Cerebellar nuclear complex (tissue), 1 donor: ENCODE data around the gene ATP6V1E1.

ENCODE experiments used
- DNase-seq, 2 experiments: peaks; one replicate each; lab custom pipeline; 2025; lab: John Stamatoyannopoulos, UW

The ATP6V1E1 gene

DNA sequence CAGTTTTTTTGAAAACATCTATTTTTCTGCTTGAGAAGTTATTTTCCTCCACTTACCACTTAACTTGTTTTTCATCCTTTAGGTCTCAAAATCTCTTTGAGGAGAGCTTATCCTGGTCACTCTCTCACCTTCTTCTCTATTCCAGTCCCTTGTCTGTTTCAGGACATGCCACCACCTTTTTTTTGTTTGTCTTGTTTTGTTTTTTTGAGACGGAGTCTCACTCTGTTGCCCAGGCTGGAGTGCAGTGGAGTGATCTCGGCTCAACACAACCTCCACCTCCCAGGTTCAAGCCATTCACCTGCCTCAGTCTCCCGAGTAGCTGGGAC lies 5.4 kb upstream of the ATP6V1E1 start:
- DNase-seq: no peak

GRCh38 chr22:17633217-17633997 lies 4.9 kb upstream of the ATP6V1E1 start:
- no peak for DNase-seq

GRCh38 chr22:17631076-17631565 lies 2.6 kb upstream of the ATP6V1E1 start:
- DNase-seq: no peak

DNA sequence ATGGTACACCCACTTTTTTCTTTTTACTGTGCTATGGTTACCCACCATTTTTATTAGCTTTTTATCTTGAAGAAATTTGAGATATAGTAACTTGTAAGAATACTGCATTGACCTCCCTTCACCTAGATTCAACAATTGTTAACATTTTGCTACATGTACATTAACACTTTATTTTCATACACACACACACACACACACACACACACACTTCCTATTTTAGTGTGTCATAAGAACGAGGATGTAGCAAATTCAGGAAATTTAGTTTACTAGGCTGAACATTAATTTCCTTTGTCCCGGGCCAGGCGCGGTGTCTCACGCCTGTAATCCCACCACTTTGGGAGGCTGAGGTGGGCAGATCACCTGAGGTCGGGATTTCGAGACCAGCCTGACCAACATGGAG lies 1.1 kb upstream of the ATP6V1E1 start:
- DNase-seq: no peak

GRCh38 chr22:17629173-17629489 lies 582 bp upstream of the ATP6V1E1 start:
- DNase-seq: no peak

GRCh38 chr22:17627961-17628405 lies 566 bp downstream of the ATP6V1E1 start:
- DNase-seq: no peak

GRCh38 chr22:17613280-17613679 lies 15.3 kb downstream of the ATP6V1E1 start:
- no peak for DNase-seq

DNA sequence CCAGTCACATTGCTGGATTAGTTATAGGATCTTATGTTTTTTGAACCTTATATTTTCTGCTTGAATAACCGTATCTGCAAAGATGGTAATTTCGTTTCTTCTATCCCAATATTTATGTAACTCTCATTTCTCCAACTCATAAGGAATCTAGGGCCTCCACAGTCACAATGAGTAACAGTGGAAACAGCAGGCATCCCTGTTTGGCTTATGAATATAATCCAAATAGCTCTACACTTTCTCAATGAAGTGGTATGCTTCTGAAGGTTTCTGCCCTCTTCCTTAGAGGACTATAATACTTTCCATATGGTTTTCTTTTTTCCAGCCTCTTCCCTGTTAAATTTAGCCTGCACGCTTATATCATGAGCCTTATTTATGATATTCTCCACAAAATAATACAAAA lies 16.5 kb downstream of the ATP6V1E1 start:
- DNase-seq: no peak

DNA sequence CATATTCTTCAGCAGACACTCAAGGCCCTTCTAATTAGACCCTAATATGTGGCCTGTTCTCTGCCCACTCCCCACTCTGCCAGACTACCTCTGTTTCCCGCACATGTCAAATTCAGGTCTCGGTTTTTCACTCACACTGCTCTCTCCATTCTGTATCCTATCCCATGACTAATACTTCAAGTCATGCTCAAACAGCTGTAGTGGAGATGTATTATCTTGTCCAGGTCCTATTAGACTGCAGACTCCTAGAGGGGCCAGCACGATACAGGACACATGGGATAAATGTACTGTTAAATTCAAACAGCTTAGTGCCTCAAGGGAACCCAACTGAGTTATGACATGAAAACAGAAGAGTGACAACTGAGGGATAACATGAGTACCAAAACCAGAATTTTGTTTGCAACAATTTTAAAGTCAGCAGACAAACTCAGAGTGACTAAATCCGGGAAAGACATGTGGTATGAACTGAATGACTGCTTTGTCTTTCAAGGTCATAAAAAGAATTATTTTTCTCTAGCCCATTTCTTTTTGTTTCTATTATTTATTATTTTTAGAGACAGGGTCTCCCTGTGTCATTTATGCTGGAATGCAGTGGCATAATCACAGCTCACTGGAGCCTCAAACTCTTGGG lies 20.5 kb downstream of the ATP6V1E1 start:
- no peak for DNase-seq

GRCh38 chr22:17606496-17606895 lies 22.1 kb downstream of the ATP6V1E1 start:
- DNase-seq: no peak

- DNase-seq: no peak
Measured at GRCh38 chr22:17603668-17604067, 24.9 kb downstream of the ATP6V1E1 start.

DNA sequence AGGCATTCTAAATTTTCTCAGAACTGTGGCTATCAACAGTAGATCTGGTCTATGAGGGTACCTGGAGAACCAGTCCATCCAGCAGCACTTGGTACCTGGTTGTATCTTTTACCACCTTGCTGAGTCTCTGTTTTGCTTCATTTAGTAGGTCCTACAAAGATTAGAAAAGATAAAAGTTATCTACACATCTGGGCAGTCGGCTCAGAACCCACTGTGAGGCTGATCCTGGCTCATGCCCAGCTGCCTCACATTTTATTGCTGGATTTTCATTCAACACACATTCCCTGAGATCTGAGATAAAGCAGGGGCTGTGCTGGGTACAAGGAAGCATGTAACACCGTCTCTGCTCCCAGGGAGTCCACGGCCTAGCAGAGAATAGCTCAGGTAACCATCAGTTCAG lies 27.5 kb downstream of the ATP6V1E1 start:
- DNase-seq: no peak

DNA sequence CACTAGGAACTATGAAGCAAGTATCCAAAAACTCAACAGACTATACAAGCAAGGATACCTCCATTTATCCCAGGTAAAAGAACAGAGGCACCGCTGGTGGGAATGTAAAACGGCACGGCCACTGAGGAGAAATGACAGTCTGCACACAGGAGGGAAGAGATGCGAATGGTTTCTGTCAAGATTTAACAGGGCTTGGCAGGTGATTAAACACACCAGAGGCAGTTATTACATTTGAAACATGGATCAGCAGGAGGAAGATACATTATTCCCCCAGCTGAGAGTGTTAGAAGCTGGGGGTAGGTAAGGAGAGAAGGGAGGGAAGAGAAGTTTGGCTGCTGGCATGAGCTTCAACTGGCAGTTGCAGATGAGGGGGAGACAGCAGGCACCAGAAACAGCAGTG lies 30.2 kb downstream of the ATP6V1E1 start:
- DNase-seq: no peak

DNA sequence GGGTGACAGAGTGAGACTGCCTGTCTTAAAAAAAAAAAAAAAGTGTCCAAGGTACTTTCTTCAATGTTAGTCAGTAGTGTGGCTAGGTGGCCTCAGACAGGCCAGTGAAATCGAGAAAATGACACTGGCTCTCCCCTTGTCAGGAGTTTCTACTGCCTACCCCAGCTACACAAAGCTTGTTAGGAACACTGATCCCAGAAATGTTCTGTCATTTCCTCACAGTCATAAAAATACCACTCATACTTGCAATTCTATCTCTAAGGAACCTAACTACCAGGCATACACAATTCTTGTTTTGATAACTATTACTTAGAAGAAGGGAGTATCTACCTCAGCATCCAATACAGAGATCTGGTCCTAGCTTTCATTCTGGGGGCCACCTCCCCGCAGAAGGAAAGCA lies 31.3 kb downstream of the ATP6V1E1 start:
- DNase-seq: no peak

- DNase-seq: no peak
Measured at GRCh38 chr22:17596226-17596625, 32.3 kb downstream of the ATP6V1E1 start.

- DNase-seq: no peak
Measured at GRCh38 chr22:17592201-17592600, 36.3 kb downstream of the ATP6V1E1 start.

- no peak for DNase-seq
Measured at GRCh38 chr22:17590586-17590985, 38.0 kb downstream of the ATP6V1E1 start.

GRCh38 chr22:17589810-17590375 lies 38.7 kb downstream of the ATP6V1E1 start:
- no peak for DNase-seq

GRCh38 chr22:17588606-17589005 lies 39.9 kb downstream of the ATP6V1E1 start:
- no peak for DNase-seq

DNA sequence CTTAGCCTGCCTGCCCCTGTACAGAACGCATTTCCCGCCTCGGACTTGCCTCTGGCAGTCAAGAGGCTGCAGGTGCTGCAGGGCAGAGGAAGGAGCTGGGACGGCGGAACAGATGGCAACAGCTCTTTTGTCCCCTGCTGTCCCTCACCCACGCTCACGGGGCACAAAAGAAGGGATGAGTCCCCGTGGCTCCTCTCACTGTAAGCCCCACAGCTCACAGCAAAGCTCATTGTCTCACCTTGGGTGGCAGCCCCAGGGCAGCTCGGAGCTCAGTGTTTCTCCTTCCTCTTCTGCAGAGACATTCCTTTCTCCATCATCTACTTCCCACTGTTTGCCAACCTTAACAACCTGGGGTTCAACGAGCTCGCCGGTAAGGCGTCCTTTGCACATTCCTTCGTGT lies 40.9 kb downstream of the ATP6V1E1 start:
- DNase-seq: no peak

- no peak for DNase-seq
Measured at GRCh38 chr22:17586831-17587440, 41.6 kb downstream of the ATP6V1E1 start.

DNA sequence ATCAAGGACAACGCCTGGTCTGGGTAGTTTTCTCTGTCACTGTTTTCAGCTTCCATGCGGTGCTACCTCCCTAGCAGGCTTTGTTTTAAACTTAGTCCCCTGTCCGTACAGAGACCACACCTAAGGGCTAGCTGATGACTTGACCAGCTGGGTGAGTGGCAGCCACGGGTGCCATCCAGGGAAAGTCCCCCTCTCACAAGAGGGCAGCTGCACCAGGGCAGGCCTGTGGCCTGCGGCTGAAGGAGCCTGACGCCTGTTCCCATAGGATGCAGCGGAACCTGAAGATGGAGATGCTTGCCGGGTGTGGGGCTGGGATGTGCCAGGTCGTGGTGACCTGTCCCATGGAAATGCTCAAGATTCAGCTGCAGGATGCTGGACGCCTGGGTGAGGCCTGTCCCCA lies 45.4 kb downstream of the ATP6V1E1 start:
- no peak for DNase-seq

DNA sequence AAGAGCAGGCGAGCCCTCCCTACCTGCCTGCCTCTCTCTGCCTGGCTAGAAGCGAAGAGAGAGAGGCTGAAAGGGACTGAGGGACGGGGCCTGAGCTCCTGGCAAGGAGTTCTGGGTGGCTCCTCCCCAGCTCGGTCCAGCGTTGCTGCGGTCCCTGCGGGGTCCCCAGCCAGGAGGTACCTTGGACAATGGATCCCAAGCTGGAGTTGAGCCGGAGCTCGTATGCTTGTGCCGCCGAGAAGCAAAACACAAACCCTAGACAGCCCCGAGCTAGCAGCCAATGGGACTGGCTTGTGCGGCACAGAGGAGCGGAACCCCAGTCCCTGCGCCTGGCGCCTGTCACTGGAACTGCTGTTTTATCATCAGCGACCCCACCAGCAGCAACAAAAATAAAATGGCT lies 46.9 kb downstream of the ATP6V1E1 start:
- no peak for DNase-seq
